Measurements from ENCODE around the gene MYO9A.

Gene MYO9A

DNA sequence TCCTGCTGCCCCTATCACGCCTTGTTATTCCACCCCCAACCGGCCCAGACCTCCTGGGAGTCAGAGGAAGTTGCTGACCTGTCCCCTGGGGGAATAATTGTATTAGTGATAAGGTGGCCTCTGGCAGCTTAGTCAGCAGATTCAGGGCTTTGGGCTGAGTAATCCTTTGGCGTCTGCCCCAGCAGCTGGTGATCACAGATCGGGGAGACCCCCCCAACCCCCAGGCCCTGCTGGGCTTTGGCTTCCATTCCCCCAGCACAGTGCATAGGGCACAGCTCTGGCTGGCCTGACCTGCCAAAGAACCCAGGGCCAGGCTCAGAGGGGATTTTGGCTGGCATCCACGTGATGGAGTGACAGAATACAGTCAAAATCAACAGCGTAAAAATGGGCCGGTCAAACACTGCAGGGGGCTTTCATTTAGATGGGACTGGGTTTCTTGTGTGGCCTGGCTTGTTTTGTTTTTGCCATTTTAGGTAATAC is 311.5 kb downstream of the MYO9A start:
- no peak for DNase-seq

DNA sequence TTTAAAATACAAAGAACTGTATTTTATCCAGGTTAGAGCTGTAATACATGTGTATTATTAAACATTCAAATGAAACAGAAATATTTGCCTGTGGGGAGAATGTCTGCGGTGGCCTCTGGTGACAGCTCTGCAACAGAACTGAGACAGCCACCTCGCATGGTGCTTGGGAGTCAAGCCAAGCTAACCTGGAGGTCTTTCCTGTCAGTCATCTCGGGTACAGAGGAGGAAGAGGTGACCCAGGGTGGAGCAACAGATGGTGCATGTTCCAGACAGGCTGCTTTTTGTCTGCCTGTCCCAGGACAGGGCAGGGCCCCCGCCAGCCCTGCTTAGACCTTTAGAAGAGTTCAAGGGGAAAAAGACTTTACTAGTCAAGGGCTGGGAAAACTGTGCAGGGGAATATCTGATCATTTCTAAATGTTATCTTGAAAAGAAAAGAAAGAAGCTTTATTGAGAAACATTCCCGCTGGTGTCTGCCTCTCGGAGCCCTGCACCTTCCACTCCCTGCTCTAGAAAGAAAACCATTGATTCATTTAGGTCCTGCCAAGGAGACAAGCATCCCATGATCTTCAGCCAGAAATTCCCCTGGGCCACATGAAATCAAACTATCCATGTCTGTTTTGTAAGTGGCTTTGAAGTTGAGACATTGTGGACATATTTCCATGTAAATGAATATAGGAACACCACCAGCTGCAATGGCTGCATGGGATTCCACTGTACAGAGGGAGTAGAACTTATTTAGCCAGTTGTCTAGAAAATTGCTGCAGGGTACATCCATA is 313.1 kb downstream of the MYO9A start:
- DNase-seq = no peak

- no peak for DNase-seq
These were observed 313.7 kb downstream of the MYO9A start for GRCh38 chr15:71804226-71804625.

GRCh38 chr15:71802770-71803169 is 315.2 kb downstream of the MYO9A start:
- DNase-seq = no peak

- DNase-seq = no peak
These were observed 315.9 kb downstream of the MYO9A start for GRCh38 chr15:71801935-71802655.

GRCh38 chr15:71800835-71801745 is 316.9 kb downstream of the MYO9A start:
- peak in 1 of 14 donors; percentile 1 for DNase-seq

DNA sequence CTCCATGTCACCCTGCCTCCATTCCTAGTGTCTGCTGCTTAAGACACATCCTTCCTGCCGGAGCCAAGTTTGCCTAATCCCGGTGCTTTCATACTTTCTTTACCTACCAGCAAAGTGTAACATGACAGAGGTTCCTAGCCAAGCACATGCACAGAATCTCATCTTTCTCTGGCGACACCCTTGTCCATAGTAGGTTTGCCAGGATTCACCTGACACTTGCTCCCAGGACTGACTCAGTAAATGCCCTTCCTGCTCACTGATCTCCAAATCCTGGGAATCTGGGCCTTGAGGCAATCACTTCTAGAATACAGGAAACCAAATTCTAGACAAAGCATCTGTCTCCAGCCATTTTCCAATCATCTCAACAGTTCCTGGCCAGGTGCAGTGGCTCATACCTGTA is 317.8 kb downstream of the MYO9A start:
- no peak for DNase-seq

DNA sequence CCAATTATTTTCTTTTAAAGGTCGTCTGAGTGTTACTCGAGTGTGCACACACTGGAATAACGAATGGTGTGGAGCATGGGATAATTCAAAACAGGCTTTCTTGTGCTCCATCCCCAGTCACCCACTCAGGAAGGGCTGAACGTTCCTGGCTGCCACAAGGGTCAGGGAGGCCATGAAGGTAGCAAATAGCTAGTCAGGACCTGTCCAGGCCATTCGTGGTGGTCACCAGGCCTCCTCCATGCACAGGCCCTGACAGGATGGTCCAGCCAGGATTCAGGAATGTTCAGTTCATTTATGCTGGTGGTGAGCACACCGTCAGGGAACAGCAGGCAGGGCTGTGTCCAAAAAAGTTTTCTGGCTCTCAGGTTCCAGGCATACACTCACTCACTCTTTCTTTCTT is 319.3 kb downstream of the MYO9A start:
- no peak for DNase-seq

DNA sequence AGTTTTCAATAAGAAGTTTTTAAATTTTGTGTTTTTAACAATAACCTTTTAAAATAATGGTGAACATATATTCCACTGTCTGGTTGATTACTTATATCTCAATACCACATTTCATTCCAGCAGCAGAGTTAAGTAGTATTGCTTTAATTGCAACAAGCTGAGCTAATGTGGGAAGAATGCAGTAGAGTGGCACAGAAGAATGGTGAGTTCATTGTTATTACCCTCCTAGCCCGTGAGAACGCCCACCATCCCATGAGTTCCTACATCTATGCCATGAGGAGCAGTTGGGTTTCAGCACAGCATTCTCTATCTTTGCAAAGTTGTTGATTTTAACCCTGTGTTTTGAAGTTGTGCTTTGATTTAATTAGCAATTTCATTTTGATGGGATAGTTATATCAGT is 325.4 kb downstream of the MYO9A start:
- no peak for DNase-seq

- DNase-seq = no peak
These were observed 326.0 kb downstream of the MYO9A start for GRCh38 chr15:71791975-71792374.

GRCh38 chr15:71790081-71790480 is 327.9 kb downstream of the MYO9A start:
- no peak for DNase-seq

- no peak for DNase-seq
These were observed 328.3 kb downstream of the MYO9A start for GRCh38 chr15:71789616-71790015.

- DNase-seq = no peak
These were observed 329.0 kb downstream of the MYO9A start for GRCh38 chr15:71788646-71789579.

DNA sequence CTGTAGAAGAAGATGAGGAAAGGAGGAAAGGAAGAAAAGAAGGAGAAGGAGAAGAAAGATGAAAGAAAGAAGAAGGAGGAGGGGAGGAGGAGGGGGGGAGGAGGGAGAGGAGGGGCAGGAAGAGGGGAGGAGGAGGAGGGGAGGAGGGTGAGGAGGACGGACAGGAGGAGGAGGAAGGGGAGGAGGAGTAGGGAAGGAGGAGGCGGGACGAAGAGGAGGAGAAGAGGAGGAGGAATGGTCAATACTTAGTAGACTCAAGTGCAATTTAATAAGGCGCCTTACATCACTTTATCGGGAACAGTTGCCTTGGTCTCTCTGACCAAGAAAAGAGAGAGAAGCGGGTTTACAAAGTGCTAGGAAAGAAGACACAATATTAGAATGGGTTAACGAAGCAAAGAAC is 331.3 kb downstream of the MYO9A start:
- DNase-seq = no peak

DNA sequence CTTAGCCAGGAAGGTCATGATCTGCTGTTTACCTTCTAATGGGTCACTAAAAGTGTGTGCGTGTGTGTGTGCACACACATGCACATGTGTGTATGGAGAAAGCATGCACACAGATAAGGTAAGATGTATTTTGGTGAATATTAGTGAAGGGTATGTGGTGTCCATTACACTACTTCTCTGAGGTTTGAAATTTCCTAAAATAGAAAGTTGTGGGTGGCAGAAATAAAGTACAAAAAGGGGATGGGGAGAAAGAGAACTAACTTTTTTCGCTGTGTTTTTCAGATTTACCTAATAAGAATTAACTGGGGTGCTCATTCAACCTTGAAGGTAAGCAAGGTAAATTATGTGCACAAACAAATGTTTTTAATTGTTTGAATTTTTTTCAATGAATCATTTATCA is 332.0 kb downstream of the MYO9A start:
- no peak for DNase-seq

DNA sequence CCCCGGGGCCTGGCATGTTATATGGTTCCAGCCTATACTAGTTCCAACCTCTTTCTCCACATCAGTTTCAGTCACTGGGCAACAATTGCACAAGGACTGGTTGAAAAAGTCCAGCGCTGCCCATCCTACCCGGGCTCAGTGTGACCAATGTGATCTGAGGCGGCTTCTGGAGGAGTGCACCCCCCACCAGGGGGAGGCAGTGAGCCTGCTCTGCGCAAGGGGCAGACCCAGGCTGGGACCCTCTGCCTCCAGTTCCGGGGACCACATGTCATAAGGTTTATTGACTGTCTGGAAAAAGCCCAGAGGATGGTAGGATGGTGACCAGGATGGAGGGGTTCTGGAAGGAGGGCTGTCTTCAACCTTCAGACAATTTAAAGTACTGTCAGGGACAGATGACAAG is 333.2 kb downstream of the MYO9A start:
- DNase-seq = no peak

GRCh38 chr15:71782422-71783165 is 335.4 kb downstream of the MYO9A start:
- no peak for DNase-seq

DNA sequence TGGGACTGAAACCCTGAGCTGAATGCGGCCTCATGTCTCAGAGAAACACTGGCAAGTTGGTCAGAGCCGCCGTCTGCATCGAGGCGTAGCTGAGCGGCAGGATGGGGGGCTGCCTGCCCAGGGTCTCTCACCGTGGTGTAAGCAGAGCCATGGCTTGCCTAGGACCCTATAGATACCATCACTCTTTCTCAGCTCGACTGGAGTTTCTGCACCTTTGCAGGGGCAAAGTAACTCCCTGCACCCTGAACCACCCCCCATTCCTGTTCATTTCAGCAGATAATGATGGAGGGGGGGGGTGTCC is 336.0 kb downstream of the MYO9A start:
- DNase-seq = no peak

DNA sequence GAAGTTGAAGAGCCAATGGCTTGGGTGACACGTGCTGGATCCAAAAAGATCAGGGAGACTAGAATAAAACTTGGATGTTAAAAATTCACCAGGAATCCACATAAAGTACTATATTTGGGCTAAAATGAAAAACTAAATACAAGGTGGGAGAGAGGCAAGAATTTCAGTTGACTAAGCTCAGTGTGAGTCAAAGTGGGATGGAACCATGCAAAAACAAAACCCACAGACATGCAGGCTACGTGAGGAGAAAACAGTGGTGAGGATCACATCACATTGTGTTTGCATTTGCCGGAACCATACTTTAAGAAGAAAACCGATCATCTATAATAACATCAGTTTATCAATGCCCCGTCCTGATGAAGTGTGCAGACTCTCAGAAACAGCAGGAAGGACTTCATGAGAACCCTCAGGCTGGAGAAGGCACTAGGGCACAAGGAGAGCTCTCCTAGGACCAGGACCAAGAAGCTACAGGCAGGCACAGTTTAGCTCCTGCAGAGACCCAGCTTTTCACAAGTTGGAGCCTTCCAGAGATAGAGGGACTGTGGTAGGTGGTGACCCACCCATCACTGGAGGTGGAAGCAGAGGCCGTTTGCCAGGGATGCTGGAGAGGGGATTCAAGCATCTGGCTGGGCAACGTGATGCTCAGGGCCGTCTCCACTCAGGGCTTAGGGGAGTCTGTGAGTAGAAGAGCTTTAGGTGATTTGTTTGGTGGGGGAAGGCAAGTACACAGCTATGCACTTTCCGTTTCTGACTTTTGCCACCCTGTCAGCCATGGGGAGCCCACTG is 336.6 kb downstream of the MYO9A start:
- no peak for DNase-seq

Measured in C1 segment of cervical spinal cord (tissue), 14 donors.